ENCODE results near the gene SCRT2. TPM values are rescaled to one million over a fixed set of nuclear protein-coding genes. Genes with fewer than 3 reads are reported as not detected.

SCRT2 gene
- total RNA-seq, 1 experiment from 2014 or later = not detected

DNA sequence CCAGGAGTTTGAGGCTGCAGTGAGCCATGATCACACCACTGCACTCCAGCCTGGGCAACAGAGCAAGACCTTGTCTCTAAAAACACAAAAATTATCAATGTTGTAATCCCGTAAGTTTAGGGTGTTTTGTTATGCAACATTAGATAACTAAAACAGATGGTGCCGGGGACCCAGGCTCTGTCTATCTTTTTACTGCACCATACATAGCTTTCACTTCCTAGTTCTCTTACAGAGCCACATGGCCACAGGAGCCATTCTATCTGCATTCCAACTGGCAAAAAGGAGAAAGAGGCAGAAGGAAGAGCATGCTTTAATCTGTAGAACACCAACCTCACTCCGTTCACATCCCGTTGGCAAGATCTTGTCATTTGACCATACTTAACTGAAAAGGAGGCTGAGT, 60.1 kb downstream of the SCRT2 start:
- Histone ChIP-seq H2BK12ac (ENCODE audit: insufficient read length, low read depth, low read length) (no peak overlapping the region), H2BK5ac (ENCODE audit: insufficient read length, low read length) (no peak overlapping the region), H4K20me1 (ENCODE audit: control insufficient read depth, insufficient read depth, insufficient read length) (no peaks in the 10 kb centered on the region), H3K79me1 (ENCODE audit: insufficient read depth, low read depth, low read length, poor library complexity, severe bottlenecking) (no peaks in the 10 kb centered on the region), H2AFZ (ENCODE audit: low read length) (no peak overlapping the region), H3K56ac (ENCODE audit: insufficient read length, low read depth, low read length) (no peak overlapping the region), H3K23me2 (ENCODE audit: insufficient read length, low read depth, low read length, poor library complexity, severe bottlenecking) (no peaks in the 10 kb centered on the region), H2AK5ac (ENCODE audit: insufficient read length, low read length) (no peak overlapping the region), H3K4me1 (ENCODE audit: insufficient read depth, low read length) (no peaks in the 10 kb centered on the region), H2BK15ac (ENCODE audit: low read depth, low read length) (no peak overlapping the region), H3K18ac (ENCODE audit: insufficient read length, low read depth, low read length) (no peak overlapping the region), H3K9me3 (ENCODE audit: control insufficient read depth, low read depth, low read length) (peaks cover 4% of the 10 kb centered on the region), H3K14ac (ENCODE audit: insufficient read depth, low read length) (no peak overlapping the region), H2BK20ac (ENCODE audit: low read depth, low read length, poor library complexity, severe bottlenecking) (no peak overlapping the region), H3K4me2 (ENCODE audit: insufficient read depth, insufficient read length, low read length) (no peak overlapping the region), H3K4ac (ENCODE audit: low read depth, low read length) (no peak overlapping the region), H3K27me3 (ENCODE audit: insufficient read depth, low read length) (no peaks in the 10 kb centered on the region; the same call in 1 of the 2 replicates), H3K27ac (ENCODE audit: insufficient read length, low read depth, low read length) (no peak overlapping the region), H3T11ph (ENCODE audit: low read length) (no peak overlapping the region), H3K9ac (ENCODE audit: extremely low read depth, insufficient read length, low read length) (no peak overlapping the region), H4K8ac (replicated peaks; ENCODE audit: insufficient read length, low read depth, low read length) (no peak overlapping the region), H3K23ac (ENCODE audit: insufficient read length, low read depth, low read length) (no peak overlapping the region), H4K5ac (ENCODE audit: insufficient read length, low read depth, low read length) (no peak overlapping the region), H2BK120ac (ENCODE audit: low read depth, low read length, poor library complexity, severe bottlenecking) (no peak overlapping the region), H4K91ac (ENCODE audit: insufficient read length, low read depth, low read length) (no peak overlapping the region), H3K79me2 (ENCODE audit: insufficient read depth, low read length) (no peaks in the 10 kb centered on the region)
- Mint-ChIP-seq H3K4me1 (peaks cover 3 to 23% of the 10 kb centered on the region in 2 experiments), H3K27ac (no peak overlapping the region), H3K27me3 (ENCODE audit: low read depth) (peaks cover 44% of the 10 kb centered on the region), H3K9me3 (peaks cover 6 to 7% of the 10 kb centered on the region in 2 experiments), H3K4me3 (no peak overlapping the region), H3K36me3 (ENCODE audit: insufficient read depth in 1 of 3, low read depth in 3 of 3) (peaks cover 0 to 5% (median 0%) of the 10 kb centered on the region in 3 experiments; a peak in 2 of 7 replicates)
- TF ChIP-seq, protein P1, sequence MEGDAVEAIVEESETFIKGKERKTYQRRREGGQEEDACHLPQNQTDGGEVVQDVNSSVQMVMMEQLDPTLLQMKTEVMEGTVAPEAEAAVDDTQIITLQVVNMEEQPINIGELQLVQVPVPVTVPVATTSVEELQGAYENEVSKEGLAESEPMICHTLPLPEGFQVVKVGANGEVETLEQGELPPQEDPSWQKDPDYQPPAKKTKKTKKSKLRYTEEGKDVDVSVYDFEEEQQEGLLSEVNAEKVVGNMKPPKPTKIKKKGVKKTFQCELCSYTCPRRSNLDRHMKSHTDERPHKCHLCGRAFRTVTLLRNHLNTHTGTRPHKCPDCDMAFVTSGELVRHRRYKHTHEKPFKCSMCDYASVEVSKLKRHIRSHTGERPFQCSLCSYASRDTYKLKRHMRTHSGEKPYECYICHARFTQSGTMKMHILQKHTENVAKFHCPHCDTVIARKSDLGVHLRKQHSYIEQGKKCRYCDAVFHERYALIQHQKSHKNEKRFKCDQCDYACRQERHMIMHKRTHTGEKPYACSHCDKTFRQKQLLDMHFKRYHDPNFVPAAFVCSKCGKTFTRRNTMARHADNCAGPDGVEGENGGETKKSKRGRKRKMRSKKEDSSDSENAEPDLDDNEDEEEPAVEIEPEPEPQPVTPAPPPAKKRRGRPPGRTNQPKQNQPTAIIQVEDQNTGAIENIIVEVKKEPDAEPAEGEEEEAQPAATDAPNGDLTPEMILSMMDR (conservative IDR thresholded peaks at IDR 0.05) = no peak
- no CpG with 5 or more reads among the region's 4 CpGs for WGBS (ENCODE audit: extremely low coverage, insufficient read length, low lambda C conversion rate)
- DNase-seq = no peak

Measured in H9 (cell line).